ENCODE measurements around the gene UBE2H.

Gene UBE2H

DNA sequence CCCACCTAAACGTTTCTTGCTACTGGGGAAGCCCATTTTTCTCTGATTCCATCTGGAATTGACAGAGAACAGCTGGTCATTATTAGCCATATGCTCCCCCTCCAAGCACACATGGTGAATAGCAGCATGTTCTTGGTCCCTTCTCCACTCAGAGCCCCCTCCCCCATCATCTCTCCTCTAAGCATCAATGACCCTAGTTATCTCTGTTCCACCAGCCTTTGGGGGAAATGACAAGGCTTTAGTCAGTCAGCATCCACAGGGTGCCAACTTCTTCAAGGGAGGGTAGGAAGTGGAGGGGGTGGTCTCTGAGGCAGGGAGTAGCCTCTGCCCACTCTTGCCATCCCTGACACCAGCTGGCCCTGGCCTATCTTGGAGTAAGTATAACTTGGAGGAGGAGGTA, 163.1 kb downstream of the UBE2H start:
- no peak for DNase-seq (ENCODE audit: low read depth)
- TF ChIP-seq, protein P1, sequence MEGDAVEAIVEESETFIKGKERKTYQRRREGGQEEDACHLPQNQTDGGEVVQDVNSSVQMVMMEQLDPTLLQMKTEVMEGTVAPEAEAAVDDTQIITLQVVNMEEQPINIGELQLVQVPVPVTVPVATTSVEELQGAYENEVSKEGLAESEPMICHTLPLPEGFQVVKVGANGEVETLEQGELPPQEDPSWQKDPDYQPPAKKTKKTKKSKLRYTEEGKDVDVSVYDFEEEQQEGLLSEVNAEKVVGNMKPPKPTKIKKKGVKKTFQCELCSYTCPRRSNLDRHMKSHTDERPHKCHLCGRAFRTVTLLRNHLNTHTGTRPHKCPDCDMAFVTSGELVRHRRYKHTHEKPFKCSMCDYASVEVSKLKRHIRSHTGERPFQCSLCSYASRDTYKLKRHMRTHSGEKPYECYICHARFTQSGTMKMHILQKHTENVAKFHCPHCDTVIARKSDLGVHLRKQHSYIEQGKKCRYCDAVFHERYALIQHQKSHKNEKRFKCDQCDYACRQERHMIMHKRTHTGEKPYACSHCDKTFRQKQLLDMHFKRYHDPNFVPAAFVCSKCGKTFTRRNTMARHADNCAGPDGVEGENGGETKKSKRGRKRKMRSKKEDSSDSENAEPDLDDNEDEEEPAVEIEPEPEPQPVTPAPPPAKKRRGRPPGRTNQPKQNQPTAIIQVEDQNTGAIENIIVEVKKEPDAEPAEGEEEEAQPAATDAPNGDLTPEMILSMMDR (IDR thresholded peaks at IDR 0.05; ENCODE audit: low read depth, low read length, missing control alignments): no peak

DNA sequence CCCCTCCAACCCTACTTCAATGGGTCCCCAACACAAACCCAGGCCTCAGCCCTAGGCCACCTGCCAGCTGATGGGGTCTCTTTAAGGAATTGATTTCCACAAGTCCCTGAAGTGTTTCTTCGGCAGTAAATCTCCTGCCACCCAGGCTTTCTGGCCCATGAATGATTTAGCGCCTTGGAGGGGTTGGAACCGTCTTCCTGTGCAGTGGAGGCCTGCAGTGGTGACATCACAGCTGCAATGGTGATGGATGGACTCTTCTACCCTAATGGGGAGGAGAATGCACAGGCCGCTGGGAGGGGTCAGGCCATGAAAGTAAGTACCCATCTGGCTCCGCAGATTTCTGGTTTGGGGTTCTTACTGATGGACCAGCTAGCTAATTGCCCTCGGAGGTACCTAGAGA, 163.8 kb downstream of the UBE2H start:
- no peak overlapping the region for H3K4me3 ChIP-seq (ENCODE audit: low read depth, low read length)
- TF ChIP-seq, protein P1 (IDR thresholded peaks at IDR 0.05; ENCODE audit: low read depth, low read length, missing control alignments): no peak
- DNase-seq (ENCODE audit: low read depth): no peak

More for the DNA sequence above, 163.1 kb downstream of the UBE2H start:
- H3K4me3 ChIP-seq (ENCODE audit: low read depth, low read length): no peak overlapping the region

DNA sequence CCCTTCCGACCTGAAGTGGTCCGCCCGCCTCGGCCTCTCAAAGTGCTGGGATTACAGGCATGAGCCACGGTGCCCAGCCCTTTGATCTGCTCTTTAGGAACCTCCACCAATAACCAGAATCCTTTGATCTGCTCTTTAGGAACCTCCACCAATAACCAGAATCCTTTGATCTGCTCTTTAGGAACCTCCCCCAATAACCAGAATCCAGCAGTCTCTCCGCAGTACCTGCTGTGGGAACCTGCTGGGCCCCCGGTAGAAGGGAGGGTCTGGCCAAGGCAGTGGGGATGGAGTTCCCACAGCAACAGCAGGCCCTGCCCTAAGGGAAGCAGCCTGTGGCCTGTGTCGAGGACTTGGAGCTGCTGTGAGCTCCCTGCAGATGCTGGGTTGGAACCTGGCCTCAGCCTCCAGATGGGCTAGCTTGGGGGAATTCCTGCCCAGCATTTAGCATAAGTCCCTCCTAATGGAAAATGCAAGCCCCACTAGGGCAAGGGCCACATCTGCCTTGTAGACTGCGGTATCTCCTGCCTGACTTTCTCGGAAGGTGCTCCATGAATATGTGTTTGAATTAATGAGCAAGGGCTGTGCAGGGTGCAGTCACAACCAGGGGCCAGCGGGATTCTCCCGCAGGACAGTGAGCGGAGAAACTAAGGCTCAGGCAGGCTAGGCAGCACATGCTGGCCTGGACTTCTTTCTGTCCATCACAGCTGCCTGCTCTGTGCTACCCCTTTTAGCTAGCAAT, 165.8 kb downstream of the UBE2H start:
- H3K4me3 ChIP-seq (ENCODE audit: low read depth, low read length): no peak overlapping the region
- TF ChIP-seq, protein P1 (IDR thresholded peaks at IDR 0.05; ENCODE audit: low read depth, low read length, missing control alignments): no peak
- no peak for DNase-seq (ENCODE audit: low read depth)

DNA sequence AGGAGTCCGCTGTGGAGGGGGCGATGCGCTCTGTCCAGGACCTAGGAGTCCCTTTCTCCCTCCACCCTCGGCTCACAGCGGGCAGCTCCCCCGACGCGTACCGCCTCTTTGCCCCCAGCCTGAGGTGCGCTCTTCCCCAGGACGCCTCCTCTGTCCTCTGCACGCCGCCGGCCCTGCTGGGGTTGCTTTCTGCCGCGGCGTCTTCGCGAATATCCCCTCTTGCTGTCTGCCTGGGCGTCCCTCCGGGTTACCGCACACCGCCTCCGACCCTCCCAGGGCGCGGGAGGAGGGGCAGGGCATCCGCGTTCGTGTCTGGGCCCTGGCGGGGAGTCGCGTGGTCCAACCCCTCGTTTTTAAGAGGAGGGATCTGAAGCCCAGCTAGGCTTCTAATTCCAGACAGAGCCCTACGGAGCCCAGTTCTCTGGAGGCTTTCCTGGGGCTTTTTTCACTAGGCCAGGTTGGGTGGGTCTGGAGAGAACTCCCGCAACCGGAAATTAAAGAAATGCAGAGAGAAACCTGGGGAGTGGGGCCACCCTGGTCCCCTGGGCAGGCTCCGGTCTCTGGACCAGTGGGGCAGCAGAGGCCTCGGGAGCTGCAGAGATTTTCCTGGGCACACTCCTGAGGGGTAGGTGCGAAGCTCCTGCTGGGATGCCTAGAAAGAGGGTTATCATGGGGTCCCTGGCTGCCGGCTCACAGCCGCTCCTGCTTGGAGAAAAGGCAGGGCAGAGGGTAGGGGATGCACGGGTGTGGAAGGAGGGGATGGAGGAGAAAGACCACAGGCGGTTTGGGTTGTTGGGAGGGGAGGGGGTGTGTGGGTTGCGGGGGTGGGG, 166.9 kb downstream of the UBE2H start:
- TF ChIP-seq, protein P1 (IDR thresholded peaks at IDR 0.05; ENCODE audit: low read depth, low read length, missing control alignments): no peak
- no peak overlapping the region; the same call in 1 of the 2 replicates for H3K4me3 ChIP-seq (ENCODE audit: low read depth, low read length)
- DNase-seq (ENCODE audit: low read depth): no peak

- no peak for DNase-seq (ENCODE audit: low read depth)
- H3K4me3 ChIP-seq (ENCODE audit: low read depth, low read length): no peak overlapping the region; the same call in 1 of the 2 replicates
- TF ChIP-seq, protein P1 (IDR thresholded peaks at IDR 0.05; ENCODE audit: low read depth, low read length, missing control alignments): no peak
These were observed 167.7 kb downstream of the UBE2H start for GRCh38 chr7:129784783-129785684.

DNA sequence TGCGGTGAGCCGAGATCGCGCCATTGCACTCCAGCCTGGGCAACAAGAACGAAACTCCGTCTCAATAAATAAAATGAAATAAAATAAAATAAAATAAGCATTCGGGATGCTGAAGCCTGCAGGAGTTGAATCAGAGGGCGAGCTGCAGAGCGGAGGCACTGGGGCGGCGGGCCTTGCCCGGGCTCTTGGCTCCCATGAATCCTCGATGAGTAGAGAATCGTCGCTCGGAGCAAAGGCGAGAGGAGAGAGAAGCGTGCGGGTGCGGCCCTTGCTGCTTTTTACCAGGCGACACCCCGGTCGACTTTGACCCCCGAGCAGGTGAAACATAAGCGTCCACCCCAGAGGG, 168.3 kb downstream of the UBE2H start:
- no peak for DNase-seq (ENCODE audit: low read depth)
- no peak overlapping the region for H3K4me3 ChIP-seq (ENCODE audit: low read depth, low read length)
- TF ChIP-seq, protein P1 (IDR thresholded peaks at IDR 0.05; ENCODE audit: low read depth, low read length, missing control alignments): no peak
